Measurements from ENCODE around the gene CNN2. TPM values are rescaled to one million over a fixed set of nuclear protein-coding genes. Genes with fewer than 3 reads are reported as not detected.

CNN2 gene
- total and polyA plus RNA-seq, 2 of the 13 experiments (the other 11 are each of a cell fraction or from before 2014, with no cell fraction given), result 63.6 to 70.0 TPM

DNA sequence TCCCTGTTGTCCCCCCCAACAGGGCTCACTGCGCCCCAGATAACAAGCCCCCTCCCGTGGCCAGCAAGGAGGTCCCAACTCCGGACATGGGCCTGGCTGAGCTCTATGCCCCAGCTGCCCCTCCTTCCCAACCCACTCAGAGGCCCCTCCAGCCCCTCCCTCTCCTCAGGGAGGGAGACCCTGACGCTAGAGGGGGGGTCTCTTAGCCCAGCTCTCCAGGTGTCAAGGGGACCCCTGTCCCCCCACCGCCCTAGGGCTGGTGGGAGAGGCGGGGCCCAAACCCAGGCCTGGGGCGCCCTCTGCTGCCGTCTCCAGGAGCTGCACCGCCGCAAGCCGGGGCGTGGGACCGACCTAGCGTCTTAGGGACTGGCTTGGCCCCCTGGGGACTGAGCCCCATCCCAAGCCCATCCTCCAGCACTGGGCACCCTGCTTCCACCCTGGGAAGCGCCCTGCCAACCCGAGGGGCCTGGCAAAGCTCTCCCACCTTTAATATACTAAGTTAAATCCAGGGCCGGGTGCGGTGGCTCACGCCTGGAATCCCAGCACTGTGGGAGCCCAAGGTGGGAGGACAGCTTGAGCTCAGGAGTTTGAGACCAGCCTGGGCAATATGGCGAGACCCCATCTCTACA is 24.8 kb upstream of the CNN2 start:
- intact Hi-C loops (cut with micrococcal nuclease; ENCODE audit: unreplicated experiment) (no loop called here), in situ Hi-C loops (cut with HindIII; ENCODE audit: extremely low pct_ligation_motif_present, low pct_unique_long_range_greater_than_20kb) (no loop called here)
- Histone ChIP-seq H3K79me2 (ENCODE audit: insufficient read depth, low read length) (no peaks in the 10 kb centered on the region), H3K36me3 (replicated peaks in 1 of 2; ENCODE audit: control insufficient read depth in 1 of 2, insufficient read depth in 2 of 2, low read length in 2 of 2) (no peaks in the 10 kb centered on the region), H2AFZ (ENCODE audit: low read length) (no peak overlapping the region), H3K9ac (ENCODE audit: insufficient read depth, low read depth, low read length) (no peak overlapping the region), H3K4me1 (ENCODE audit: insufficient read depth, low read length) (peaks cover 29% of the 10 kb centered on the region), H4K20me1 (ENCODE audit: insufficient read depth, low read length) (no peaks in the 10 kb centered on the region), H3K4me2 (ENCODE audit: low read depth, low read length) (peak overlapping the region; percentile 65), H3K9me3 (ENCODE audit: low read length) (no peaks in the 10 kb centered on the region), H3K27ac (ENCODE audit: extremely low read length, insufficient read depth, low read length) (no peak overlapping the region), H3K4me3 (replicated peaks in 1 of 3; ENCODE audit: insufficient read depth in 1 of 3, low read depth in 2 of 3, low read length in 3 of 3) (peak overlapping the region in 2 of 3 experiments; percentile 7 to 66; a peak in 1 of 6 replicates), H3K27me3 (ENCODE audit: control insufficient read depth in 1 of 2, insufficient read depth in 2 of 2, low read length in 2 of 2) (peaks cover 15 to 50% of the 10 kb centered on the region in 2 experiments)
- BruUV-seq (replicated peaks), result no TSS peak
- DNase-seq (ENCODE audit: low spot score), result no peak
- 16% methylated on average over 9 of the region's 20 CpGs for WGBS (ENCODE audit: low lambda C conversion rate)
- FAIRE-seq, result no peak
- ATAC-seq, result peak; percentile 63
- ChIA-PET CTCF (ENCODE audit: low intra/inter-chr PET ratio, low total read pairs) (no interaction called here), POLR2A (no interaction called here)
- TF ChIP-seq SMC3 (IDR thresholded peaks at IDR 0.05; ENCODE audit: low read length) (peak; percentile 61; the same call in 1 of the 2 replicates), HOXA3 (CRISPR knock-in tag; IDR thresholded peaks at IDR 0.05) (peak; percentile 11; the same call in 1 of the 2 replicates), MTA1 (CRISPR knock-in tag; IDR thresholded peaks at IDR 0.05; ENCODE audit: borderline replicate concordance) (peak; percentile 29; the same call in 1 of the 2 replicates), ZNF772 (CRISPR knock-in tag; IDR thresholded peaks at IDR 0.05) (no peak), ZSCAN12 (CRISPR knock-in tag; IDR thresholded peaks at IDR 0.05) (no peak), ZSCAN22 (CRISPR knock-in tag; IDR thresholded peaks at IDR 0.05) (no peak), SP1 (IDR thresholded peaks at IDR 0.05) (no peak), SP1 (CRISPR knock-in tag; IDR thresholded peaks at IDR 0.05) (peak; percentile 24; the same call in 1 of the 2 replicates), RAD51 (IDR thresholded peaks at IDR 0.05; ENCODE audit: borderline replicate concordance) (no peak), SIX4 (CRISPR knock-in tag; IDR thresholded peaks at IDR 0.05) (no peak), STAG1 (CRISPR knock-in tag; IDR thresholded peaks at IDR 0.05) (peak; percentile 94), GABPB1 (CRISPR knock-in tag; IDR thresholded peaks at IDR 0.05) (peak; percentile 45; the same call in 1 of the 2 replicates), BHLHE40 (IDR thresholded peaks at IDR 0.05; ENCODE audit: low read length) (0 out of 2 replicates have a peak, but pooled peaks have one; percentile 16), SPEN (CRISPR knock-in tag; IDR thresholded peaks at IDR 0.05; ENCODE audit: low read depth) (peak; percentile 42; the same call in 1 of the 2 replicates), ZBTB38 (CRISPR knock-in tag; IDR thresholded peaks at IDR 0.05) (peak; percentile 32; the same call in 1 of the 2 replicates), KAT7 (CRISPR knock-in tag; IDR thresholded peaks at IDR 0.05; ENCODE audit: borderline replicate concordance) (no peak)
- TF ChIP-seq, protein P1, sequence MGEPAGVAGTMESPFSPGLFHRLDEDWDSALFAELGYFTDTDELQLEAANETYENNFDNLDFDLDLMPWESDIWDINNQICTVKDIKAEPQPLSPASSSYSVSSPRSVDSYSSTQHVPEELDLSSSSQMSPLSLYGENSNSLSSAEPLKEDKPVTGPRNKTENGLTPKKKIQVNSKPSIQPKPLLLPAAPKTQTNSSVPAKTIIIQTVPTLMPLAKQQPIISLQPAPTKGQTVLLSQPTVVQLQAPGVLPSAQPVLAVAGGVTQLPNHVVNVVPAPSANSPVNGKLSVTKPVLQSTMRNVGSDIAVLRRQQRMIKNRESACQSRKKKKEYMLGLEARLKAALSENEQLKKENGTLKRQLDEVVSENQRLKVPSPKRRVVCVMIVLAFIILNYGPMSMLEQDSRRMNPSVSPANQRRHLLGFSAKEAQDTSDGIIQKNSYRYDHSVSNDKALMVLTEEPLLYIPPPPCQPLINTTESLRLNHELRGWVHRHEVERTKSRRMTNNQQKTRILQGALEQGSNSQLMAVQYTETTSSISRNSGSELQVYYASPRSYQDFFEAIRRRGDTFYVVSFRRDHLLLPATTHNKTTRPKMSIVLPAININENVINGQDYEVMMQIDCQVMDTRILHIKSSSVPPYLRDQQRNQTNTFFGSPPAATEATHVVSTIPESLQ (CRISPR knock-in tag; conservative IDR thresholded peaks at IDR 0.05), result no peak
- TF ChIP-seq, protein P2, sequence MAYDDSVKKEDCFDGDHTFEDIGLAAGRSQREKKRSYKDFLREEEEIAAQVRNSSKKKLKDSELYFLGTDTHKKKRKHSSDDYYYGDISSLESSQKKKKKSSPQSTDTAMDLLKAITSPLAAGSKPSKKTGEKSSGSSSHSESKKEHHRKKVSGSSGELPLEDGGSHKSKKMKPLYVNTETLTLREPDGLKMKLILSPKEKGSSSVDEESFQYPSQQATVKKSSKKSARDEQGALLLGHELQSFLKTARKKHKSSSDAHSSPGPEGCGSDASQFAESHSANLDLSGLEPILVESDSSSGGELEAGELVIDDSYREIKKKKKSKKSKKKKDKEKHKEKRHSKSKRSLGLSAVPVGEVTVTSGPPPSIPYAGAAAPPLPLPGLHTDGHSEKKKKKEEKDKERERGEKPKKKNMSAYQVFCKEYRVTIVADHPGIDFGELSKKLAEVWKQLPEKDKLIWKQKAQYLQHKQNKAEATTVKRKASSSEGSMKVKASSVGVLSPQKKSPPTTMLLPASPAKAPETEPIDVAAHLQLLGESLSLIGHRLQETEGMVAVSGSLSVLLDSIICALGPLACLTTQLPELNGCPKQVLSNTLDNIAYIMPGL (CRISPR knock-in tag; IDR thresholded peaks at IDR 0.05; ENCODE audit: borderline replicate concordance in 1 of 2, low read depth in 1 of 2), result 0 out of 4 replicates have a peak, but pooled peaks of 1 of the 2 experiments have one; percentile 43
- TF ChIP-seq, protein P3, sequence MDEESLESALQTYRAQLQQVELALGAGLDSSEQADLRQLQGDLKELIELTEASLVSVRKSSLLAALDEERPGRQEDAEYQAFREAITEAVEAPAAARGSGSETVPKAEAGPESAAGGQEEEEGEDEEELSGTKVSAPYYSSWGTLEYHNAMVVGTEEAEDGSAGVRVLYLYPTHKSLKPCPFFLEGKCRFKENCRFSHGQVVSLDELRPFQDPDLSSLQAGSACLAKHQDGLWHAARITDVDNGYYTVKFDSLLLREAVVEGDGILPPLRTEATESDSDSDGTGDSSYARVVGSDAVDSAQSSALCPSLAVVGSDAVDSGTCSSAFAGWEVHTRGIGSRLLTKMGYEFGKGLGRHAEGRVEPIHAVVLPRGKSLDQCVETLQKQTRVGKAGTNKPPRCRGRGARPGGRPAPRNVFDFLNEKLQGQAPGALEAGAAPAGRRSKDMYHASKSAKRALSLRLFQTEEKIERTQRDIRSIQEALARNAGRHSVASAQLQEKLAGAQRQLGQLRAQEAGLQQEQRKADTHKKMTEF (CRISPR knock-in tag; IDR thresholded peaks at IDR 0.05), result peak; percentile 30; the same call in 1 of the 2 replicates
- TF ChIP-seq, protein P4, sequence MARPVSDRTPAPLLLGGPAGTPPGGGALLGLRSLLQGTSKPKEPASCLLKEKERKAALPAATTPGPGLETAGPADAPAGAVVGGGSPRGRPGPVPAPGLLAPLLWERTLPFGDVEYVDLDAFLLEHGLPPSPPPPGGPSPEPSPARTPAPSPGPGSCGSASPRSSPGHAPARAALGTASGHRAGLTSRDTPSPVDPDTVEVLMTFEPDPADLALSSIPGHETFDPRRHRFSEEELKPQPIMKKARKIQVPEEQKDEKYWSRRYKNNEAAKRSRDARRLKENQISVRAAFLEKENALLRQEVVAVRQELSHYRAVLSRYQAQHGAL (CRISPR knock-in tag; IDR thresholded peaks at IDR 0.05; ENCODE audit: not compliant biosample characterization), result no peak

Measured in HepG2 (cell line).